ENCODE measurements around the gene INTS11.

DNA sequence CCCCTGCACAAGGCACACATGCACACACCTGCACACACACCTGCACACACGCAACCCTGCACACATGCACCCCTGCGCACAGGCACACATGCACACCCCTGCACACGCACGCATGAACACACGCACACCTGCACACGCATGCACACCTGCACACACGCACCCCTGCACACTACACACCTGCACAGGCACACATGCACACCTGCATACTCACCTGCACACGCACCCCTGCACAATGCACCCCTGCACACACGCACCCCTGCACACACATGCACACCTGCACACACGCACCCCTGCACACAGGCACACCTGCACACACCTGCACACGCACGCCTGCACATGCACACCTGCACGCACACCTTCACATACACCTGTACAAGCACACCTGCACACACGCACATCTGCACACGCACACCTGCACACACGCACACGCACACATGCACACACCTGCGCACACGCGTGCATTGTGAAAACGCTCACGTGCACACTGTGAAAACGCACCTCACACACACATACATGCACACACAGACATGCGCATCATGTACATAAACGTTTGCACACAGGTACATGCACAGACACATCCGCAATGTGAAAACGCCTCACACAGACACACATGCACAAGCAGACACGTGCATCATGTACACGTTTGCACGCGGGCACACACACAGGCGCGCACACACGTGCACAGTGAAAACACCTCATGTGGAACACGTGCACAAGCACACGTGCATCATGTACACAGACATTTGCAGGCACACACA, 16.5 kb upstream of the INTS11 start:
- TF ChIP-seq EZH2phosphoT487 (IDR thresholded peaks at IDR 0.05; ENCODE audit: borderline replicate concordance, low read length) = no peak
- TF ChIP-seq, protein P1, sequence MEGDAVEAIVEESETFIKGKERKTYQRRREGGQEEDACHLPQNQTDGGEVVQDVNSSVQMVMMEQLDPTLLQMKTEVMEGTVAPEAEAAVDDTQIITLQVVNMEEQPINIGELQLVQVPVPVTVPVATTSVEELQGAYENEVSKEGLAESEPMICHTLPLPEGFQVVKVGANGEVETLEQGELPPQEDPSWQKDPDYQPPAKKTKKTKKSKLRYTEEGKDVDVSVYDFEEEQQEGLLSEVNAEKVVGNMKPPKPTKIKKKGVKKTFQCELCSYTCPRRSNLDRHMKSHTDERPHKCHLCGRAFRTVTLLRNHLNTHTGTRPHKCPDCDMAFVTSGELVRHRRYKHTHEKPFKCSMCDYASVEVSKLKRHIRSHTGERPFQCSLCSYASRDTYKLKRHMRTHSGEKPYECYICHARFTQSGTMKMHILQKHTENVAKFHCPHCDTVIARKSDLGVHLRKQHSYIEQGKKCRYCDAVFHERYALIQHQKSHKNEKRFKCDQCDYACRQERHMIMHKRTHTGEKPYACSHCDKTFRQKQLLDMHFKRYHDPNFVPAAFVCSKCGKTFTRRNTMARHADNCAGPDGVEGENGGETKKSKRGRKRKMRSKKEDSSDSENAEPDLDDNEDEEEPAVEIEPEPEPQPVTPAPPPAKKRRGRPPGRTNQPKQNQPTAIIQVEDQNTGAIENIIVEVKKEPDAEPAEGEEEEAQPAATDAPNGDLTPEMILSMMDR (conservative IDR thresholded peaks at IDR 0.05; ENCODE audit: low read depth, low read length) = no peak
- no peak for TF ChIP-seq EZH2 (IDR thresholded peaks at IDR 0.05; ENCODE audit: low read length, unreplicated experiment)

All from PC-3 (cell line).